ENCODE data around the gene HMMR.

GRCh38 chr5:163504079-163504931, 43.9 kb downstream of the HMMR start:
- TF ChIP-seq CTCF (IDR thresholded peaks at IDR 0.05) (no peak), POLR2A (IDR thresholded peaks at IDR 0.05) (no peak)

Data from lower leg skin (tissue), 3 donors.